HepG2 (cell line): Measurements from ENCODE around the gene PLEKHG4. TPM values are rescaled to one million over a fixed set of nuclear protein-coding genes. Genes with fewer than 3 reads are reported as not detected.

ENCODE experiments used
- AKAP8 ChIP-seq: sonication (generic); formaldehyde crosslinking; IDR thresholded peaks from 2 replicates; pipeline ENCODE4 v1.5.1; 2020; ENCODE audit warnings: mild to moderate bottlenecking, missing genetic modification reagents
- GATA4 ChIP-seq: sonication (generic); IDR thresholded peaks from 2 replicates; pipeline ENCODE4 v1.6.1; 2016; ENCODE audit warnings: antibody characterized with exemption, low read depth, borderline replicate concordance
- GATAD1 ChIP-seq: IDR thresholded peaks from 2 replicates; pipeline ENCODE4 v1.6.1; 2016; ENCODE audit warnings: missing genetic modification reagents, missing compliant biosample characterization
- MEIS1 ChIP-seq: sonication (generic); formaldehyde crosslinking; IDR thresholded peaks from 2 replicates; pipeline ENCODE4 v1.9.0; 2021; ENCODE audit warnings: mild to moderate bottlenecking, missing genetic modification reagents, moderate library complexity, borderline replicate concordance
- NBN ChIP-seq: fragments of 450-650 bp; conservative IDR thresholded peaks from 2 replicates; pipeline ENCODE4 v1.6.1; 2017
- NCOA2 ChIP-seq: sonication (generic); formaldehyde crosslinking; IDR thresholded peaks from 2 replicates; pipeline ENCODE4 v1.8.0; 2022; ENCODE audit warnings: inconsistent platforms
- SMARCE1 ChIP-seq: fragments of 450-650 bp; IDR thresholded peaks from 2 replicates; pipeline ENCODE4 v1.6.1; 2017; ENCODE audit warnings: borderline replicate concordance
- SOX6 ChIP-seq, 2 experiments: fragments of 450-650 bp in 1 of 2; sonication (generic) in 1 of 2; formaldehyde crosslinking in 1 of 2; IDR thresholded peaks; 2 replicates each; pipeline versions ENCODE4 v1.4.0 to v1.6.1; 2017 to 2020; ENCODE audit warnings: antibody characterized with exemption in 1 of 2, mild to moderate bottlenecking in 1 of 2, missing genetic modification reagents in 1 of 2
- STAG1 ChIP-seq: sonication (generic); formaldehyde crosslinking; IDR thresholded peaks from 2 replicates; pipeline ENCODE4 v1.4.0; 2020; ENCODE audit warnings: missing genetic modification reagents
- ZNF282 ChIP-seq: fragments of 450-650 bp; IDR thresholded peaks from 2 replicates; pipeline ENCODE4 v1.6.1; 2018; ENCODE audit not compliant: partially characterized antibody
- ZNF563 ChIP-seq: sonication (generic); formaldehyde crosslinking; IDR thresholded peaks from 2 replicates; pipeline ENCODE4 v1.8.0; 2022; ENCODE audit warnings: mild to moderate bottlenecking, moderate library complexity, missing genetic modification reagents
- ZSCAN21 ChIP-seq: sonication (generic); formaldehyde crosslinking; IDR thresholded peaks from 2 replicates; pipeline ENCODE4 v1.8.0; 2022; ENCODE audit warnings: mild to moderate bottlenecking, missing genetic modification reagents, moderate library complexity, borderline replicate concordance
- ZSCAN29 ChIP-seq: sonication (generic); formaldehyde crosslinking; conservative IDR thresholded peaks from 2 replicates; pipeline ENCODE4 v1.4.0; 2020; ENCODE audit warnings: mild to moderate bottlenecking, missing genetic modification reagents
- polyA plus RNA-seq, 8 experiments: library from polyadenylated mRNA; depleted of rRNA in 3 of 8; stranded (reverse) in 7 of 8; unstranded in 1 of 8; fragments of >200 nt; fragmentation: Illumina TruSeq in 4 of 8; extraction: Trizol in 4 of 8; gene quantifications; 2 replicates each; pipeline versions ENCODE4 v1.2.1 to v1.2.3, GENCODE V29; 2011 to 2016; ENCODE audit warnings: low read depth in 4 of 8, missing spikeins in 1 of 8, mixed read lengths in 1 of 8; ENCODE audit not compliant: insufficient read depth in 1 of 8
- total RNA-seq, 5 experiments: library from RNA; depleted of rRNA; stranded (reverse); fragments of >200 nt; fragmentation: Illumina TruSeq; extraction: Trizol; gene quantifications; 2 replicates each; pipeline ENCODE4 v1.2.3, GENCODE V29; 2016; ENCODE audit warnings: low read depth in 1 of 5
- TF ChIP-seq, protein P1 (sequence below): sonication (generic); formaldehyde crosslinking; IDR thresholded peaks from 2 replicates; pipeline ENCODE4 v1.5.1; 2020; ENCODE audit warnings: missing genetic modification reagents, mild to moderate bottlenecking, borderline replicate concordance
- TF ChIP-seq, protein P2 (sequence below): sonication (generic); formaldehyde crosslinking; IDR thresholded peaks from 2 replicates; pipeline ENCODE4 v1.4.0; 2020; ENCODE audit warnings: mild to moderate bottlenecking, missing genetic modification reagents
- TF ChIP-seq, protein P3 (sequence below): sonication (generic); formaldehyde crosslinking; IDR thresholded peaks from 2 replicates; pipeline ENCODE4 v1.4.0; 2020; ENCODE audit warnings: missing genetic modification reagents
- TF ChIP-seq, protein P4 (sequence below): sonication (generic); formaldehyde crosslinking; IDR thresholded peaks from 2 replicates; pipeline ENCODE4 v1.4.0; 2020; ENCODE audit warnings: missing genetic modification reagents

PLEKHG4 gene
- total and polyA plus RNA-seq, 2 of the 13 experiments (the other 11 are each of a cell fraction or from before 2014, with no cell fraction given) = 7.1 to 13.6 TPM

DNA sequence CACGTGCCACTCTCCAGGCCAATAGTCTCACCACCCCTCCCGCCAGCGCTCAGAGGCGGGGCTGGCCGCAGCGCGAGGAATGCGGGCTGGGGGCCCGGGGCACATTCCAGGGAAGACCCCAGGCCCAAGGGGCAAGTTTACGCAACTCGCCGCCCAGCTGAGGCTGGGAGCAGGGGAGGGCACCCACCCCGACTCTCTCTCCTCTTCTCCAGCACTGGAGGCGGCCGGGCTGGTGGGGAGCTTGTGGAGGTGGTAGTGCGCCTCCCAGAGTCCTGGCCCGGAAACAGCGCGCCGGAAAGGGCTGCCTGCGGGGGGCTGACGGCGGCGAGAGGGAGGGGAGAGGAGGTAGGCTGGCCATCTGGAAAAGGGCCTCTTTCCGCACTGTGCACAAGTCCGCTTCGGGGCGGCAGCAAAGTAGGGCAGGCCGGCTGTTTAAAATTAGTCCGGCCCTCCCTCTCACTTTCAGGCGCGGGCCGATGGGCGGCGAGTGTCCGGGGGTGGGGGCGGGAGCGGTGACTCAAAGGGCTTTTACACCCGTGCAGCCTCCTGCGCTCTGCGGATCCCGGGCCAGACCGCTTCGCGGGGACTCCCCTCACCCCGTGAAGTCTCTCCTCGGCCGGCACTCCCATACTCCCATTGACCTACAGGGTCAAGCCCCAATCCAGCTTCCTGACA lies 33.1 kb upstream of the PLEKHG4 start (continued):
- no peak for TF ChIP-seq SOX6 (IDR thresholded peaks at IDR 0.05)
- TF ChIP-seq SOX6 (CRISPR knock-in tag; IDR thresholded peaks at IDR 0.05) = peak; percentile 90
- TF ChIP-seq ZNF563 (CRISPR knock-in tag) = peak; percentile 76; the same call in 1 of the 2 replicates
- TF ChIP-seq AKAP8 (CRISPR knock-in tag) = peak; percentile 94
- no peak for TF ChIP-seq SMARCE1
- TF ChIP-seq STAG1 (CRISPR knock-in tag) = peak; percentile 42
- TF ChIP-seq ZSCAN29 = no peak
- peak; percentile 64; the same call in 1 of the 2 replicates for TF ChIP-seq ZSCAN21 (CRISPR knock-in tag)
- no peak for TF ChIP-seq NBN
- TF ChIP-seq GATAD1 (CRISPR knock-in tag) = peak; percentile 78
- 0 out of 2 replicates have a peak, but pooled peaks have one; percentile 57 for TF ChIP-seq GATA4
- TF ChIP-seq, protein P1, sequence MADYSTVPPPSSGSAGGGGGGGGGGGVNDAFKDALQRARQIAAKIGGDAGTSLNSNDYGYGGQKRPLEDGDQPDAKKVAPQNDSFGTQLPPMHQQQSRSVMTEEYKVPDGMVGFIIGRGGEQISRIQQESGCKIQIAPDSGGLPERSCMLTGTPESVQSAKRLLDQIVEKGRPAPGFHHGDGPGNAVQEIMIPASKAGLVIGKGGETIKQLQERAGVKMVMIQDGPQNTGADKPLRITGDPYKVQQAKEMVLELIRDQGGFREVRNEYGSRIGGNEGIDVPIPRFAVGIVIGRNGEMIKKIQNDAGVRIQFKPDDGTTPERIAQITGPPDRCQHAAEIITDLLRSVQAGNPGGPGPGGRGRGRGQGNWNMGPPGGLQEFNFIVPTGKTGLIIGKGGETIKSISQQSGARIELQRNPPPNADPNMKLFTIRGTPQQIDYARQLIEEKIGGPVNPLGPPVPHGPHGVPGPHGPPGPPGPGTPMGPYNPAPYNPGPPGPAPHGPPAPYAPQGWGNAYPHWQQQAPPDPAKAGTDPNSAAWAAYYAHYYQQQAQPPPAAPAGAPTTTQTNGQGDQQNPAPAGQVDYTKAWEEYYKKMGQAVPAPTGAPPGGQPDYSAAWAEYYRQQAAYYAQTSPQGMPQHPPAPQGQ = no peak
- TF ChIP-seq, protein P2, sequence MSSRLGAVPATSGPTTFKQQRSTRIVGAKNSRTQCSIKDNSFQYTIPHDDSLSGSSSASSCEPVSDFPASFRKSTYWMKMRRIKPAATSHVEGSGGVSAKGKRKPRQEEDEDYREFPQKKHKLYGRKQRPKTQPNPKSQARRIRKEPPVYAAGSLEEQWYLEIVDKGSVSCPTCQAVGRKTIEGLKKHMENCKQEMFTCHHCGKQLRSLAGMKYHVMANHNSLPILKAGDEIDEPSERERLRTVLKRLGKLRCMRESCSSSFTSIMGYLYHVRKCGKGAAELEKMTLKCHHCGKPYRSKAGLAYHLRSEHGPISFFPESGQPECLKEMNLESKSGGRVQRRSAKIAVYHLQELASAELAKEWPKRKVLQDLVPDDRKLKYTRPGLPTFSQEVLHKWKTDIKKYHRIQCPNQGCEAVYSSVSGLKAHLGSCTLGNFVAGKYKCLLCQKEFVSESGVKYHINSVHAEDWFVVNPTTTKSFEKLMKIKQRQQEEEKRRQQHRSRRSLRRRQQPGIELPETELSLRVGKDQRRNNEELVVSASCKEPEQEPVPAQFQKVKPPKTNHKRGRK (CRISPR knock-in tag) = no peak
- TF ChIP-seq, protein P3, sequence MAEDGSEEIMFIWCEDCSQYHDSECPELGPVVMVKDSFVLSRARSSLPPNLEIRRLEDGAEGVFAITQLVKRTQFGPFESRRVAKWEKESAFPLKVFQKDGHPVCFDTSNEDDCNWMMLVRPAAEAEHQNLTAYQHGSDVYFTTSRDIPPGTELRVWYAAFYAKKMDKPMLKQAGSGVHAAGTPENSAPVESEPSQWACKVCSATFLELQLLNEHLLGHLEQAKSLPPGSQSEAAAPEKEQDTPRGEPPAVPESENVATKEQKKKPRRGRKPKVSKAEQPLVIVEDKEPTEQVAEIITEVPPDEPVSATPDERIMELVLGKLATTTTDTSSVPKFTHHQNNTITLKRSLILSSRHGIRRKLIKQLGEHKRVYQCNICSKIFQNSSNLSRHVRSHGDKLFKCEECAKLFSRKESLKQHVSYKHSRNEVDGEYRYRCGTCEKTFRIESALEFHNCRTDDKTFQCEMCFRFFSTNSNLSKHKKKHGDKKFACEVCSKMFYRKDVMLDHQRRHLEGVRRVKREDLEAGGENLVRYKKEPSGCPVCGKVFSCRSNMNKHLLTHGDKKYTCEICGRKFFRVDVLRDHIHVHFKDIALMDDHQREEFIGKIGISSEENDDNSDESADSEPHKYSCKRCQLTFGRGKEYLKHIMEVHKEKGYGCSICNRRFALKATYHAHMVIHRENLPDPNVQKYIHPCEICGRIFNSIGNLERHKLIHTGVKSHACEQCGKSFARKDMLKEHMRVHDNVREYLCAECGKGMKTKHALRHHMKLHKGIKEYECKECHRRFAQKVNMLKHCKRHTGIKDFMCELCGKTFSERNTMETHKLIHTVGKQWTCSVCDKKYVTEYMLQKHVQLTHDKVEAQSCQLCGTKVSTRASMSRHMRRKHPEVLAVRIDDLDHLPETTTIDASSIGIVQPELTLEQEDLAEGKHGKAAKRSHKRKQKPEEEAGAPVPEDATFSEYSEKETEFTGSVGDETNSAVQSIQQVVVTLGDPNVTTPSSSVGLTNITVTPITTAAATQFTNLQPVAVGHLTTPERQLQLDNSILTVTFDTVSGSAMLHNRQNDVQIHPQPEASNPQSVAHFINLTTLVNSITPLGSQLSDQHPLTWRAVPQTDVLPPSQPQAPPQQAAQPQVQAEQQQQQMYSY (CRISPR knock-in tag) = no peak; the same call in 1 of the 2 replicates
- TF ChIP-seq, protein P4, sequence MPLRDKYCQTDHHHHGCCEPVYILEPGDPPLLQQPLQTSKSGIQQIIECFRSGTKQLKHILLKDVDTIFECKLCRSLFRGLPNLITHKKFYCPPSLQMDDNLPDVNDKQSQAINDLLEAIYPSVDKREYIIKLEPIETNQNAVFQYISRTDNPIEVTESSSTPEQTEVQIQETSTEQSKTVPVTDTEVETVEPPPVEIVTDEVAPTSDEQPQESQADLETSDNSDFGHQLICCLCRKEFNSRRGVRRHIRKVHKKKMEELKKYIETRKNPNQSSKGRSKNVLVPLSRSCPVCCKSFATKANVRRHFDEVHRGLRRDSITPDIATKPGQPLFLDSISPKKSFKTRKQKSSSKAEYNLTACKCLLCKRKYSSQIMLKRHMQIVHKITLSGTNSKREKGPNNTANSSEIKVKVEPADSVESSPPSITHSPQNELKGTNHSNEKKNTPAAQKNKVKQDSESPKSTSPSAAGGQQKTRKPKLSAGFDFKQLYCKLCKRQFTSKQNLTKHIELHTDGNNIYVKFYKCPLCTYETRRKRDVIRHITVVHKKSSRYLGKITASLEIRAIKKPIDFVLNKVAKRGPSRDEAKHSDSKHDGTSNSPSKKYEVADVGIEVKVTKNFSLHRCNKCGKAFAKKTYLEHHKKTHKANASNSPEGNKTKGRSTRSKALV (CRISPR knock-in tag) = peak; percentile 92; the same call in 1 of the 2 replicates
- TF ChIP-seq NCOA2 (CRISPR knock-in tag) = peak; percentile 88
- no peak; the same call in 1 of the 2 replicates for TF ChIP-seq MEIS1 (CRISPR knock-in tag)
- no peak for TF ChIP-seq ZNF282
